NCI-H2107 treated with DMSO at 0.1 percent for 48 hours (cell line): ENCODE results near the gene GNPTG.
"Not testable (repeated sequence)": the region's sequence is repeated elsewhere in the genome, so short reads cannot be mapped to it uniquely, and the experiment has no call there.

Source experiments
- DNase-seq: peaks from one replicate; lab custom pipeline; 2025; ENCODE audit not compliant: unreplicated experiment; lab: John Stamatoyannopoulos, UW

GNPTG gene

DNA sequence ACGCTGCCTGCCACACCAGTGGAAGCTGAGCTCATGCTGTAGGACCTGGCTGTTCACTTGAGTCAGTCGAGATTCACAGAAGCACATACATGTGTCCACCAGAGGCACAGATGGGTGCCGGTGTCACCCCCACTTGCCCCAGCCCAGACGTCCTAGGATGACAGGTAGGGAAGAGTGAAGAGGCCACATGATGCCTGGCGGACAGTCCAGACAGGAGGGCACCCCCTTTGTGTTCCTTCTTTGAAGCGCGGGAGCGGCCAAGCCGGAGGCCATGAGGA lies 33.5 kb upstream of the GNPTG start:
- DNase-seq, result no peak

DNA sequence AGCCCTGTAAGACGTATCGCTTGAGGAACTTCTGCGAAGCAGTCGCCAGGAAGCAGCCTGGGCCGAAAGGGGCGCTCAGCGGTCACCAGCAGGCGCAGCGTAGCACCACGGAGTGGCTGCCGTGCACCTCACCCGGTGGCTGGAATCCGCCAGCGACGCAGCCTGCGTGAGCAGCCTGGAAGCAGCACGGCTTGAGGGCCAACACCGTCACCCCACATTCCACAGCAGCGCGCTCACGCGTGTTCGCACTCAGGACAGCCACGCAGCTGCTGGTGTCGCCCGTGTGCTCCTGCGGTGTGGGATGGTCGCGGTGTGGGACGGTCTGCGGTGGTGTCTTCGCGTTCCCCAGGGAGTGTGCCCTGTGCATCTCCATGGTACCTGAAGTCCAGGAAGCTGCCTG lies 32.7 kb upstream of the GNPTG start:
- no peak for DNase-seq

DNA sequence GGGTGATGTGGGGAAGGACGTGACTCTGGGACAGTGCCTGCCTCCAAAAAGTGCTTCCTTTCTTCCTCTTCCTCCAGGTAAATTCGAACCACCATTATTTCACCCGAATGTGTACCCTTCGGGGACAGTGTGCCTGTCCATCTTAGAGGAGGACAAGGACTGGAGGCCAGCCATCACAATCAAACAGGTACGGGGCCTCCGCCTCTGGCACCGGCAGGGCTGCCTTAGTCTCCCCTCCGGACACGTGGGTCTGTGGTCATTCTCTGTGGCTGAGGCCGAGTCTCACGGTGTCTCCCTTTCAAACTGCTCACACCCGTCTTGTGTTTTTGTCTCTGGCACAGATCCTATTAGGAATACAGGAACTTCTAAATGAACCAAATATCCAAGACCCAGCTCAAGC lies 31.6 kb upstream of the GNPTG start:
- DNase-seq, result no peak

DNA sequence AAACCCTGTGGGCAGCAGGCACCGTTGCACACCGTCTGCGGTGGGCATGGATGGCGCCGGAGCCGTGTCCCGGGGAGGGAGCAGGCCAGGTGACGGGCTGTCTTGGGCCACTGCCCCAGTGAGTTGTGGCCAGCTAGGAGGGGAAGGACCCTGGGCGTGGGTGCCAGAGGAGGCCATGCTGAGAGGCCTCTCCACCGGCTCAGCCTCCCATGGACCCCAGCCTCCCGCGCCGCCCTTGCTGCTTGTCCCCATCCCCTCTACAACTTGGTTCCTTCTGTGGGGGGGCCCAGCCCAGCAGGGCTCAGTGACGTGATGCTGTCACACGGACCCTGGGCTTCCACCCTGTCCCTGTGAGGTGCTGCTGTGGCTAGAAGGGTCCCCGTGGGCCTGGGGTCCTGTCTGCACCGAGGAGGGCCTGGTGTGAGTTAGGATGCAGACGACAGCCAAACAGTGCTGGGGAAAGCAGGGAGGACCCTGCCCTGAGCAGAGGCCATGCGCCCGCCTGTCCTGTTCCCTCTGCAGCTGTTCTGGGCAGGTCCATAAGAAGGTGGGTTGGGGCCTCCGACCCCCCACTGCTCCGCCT lies 31.0 kb upstream of the GNPTG start:
- DNase-seq, result no peak

DNA sequence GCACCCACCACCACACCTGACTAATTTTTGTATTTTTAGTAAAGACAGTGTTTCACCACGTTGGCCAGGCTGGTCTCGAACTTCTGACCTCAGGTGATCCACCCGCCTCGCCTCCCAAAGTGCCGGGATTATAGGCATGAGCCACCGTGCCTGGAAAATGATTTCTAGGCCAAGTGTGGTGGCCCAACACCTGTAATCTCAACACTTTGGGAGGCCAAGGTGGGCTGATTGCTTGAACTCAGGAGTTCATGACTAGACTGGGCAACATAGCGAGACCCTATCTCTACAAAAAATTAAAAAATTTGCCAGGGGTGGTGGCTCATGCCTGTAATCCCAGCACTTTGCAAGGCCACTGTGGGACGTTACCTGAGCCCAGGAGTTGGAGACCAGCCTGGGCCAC lies 29.3 kb upstream of the GNPTG start:
- no peak for DNase-seq

DNA sequence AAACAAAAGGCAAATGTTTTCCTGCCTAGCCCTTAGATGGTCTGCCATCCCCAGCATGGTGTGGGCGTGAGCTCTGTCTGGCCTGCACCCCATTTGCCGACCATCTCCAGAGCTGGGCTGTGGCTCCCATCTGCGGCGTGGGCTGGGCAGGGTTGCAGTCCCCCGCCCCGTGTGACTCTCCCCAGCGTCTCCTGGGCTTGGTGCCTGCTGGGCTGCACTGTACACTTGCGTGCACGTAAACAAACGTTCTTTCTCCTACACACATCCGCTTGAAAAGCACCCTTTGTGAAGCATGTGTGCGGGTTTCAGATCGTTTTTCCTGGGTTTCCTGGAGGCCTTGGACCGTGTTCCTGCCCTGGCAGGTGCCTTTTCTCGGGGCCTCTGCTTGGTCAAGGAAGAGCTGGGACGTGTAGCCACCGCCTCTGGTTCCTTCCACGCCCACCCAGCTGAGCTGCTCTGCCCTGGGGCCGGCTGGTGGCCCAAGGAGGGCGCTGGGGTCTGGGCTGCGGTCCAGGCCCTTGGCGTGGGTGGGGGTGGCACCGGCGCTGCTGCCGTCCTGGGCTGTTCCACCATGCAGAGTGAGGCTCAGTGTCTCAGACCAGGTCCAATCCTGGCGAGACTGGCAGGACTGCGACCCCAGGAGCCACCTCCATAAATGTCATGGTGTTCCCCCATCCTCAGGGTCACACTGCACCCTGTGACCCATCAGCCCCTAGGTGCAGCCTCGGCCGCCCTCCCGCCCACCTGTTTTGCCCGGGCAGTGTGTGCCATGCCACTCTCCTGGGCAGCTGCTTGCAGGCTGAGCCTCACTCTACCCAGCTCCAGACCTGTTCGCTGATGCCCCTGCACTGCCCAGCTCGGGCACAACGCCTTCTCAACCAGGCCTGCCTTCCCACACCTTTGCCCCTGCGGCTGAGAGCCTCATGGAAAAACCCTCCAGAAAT lies 28.2 kb upstream of the GNPTG start:
- DNase-seq, result no peak

DNA sequence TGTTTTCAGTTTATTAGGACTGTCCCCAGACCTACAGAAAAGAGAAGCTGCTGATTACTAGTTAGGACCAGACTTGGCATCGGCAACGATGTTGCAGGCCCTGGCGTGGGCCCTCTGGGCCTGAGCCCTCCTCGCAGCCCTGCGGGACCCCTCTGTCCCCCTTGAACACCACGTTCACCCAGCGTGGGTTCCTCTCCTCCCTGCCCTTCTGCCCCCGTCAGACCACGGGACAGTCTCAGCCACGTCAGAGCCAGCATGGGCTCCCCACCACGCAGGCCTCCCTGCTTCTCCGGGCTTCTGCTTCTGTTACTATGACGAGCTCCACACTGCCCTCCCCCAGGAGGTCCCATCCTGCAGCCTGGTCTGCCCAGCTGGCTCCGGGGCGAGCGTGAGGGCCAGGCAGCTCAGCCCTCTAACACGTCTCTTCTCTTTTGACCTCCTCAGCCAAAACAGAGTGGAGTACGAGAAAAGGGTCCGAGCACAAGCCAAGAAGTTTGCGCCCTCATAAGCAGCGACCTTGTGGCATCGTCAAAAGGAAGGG lies 27.4 kb upstream of the GNPTG start:
- no peak for DNase-seq

DNA sequence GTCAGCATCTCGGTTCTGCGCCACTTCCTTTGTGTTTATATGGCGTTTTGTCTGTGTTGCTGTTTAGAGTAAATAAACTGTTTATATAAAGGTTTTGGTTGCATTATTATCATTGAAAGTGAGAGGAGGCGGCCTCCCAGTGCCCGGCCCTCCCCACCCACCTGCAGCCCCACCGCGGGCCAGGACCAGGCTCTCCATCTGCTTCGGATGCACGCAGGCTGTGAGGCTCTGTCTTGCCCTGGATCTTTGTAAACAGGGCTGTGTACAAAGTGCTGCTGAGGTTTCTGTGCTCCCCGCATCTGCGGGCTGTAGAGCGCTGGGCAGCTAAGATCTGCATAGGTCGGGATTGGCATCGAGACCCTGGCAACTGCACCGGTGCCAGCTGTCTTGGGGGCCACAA lies 26.5 kb upstream of the GNPTG start:
- DNase-seq, result no peak

DNA sequence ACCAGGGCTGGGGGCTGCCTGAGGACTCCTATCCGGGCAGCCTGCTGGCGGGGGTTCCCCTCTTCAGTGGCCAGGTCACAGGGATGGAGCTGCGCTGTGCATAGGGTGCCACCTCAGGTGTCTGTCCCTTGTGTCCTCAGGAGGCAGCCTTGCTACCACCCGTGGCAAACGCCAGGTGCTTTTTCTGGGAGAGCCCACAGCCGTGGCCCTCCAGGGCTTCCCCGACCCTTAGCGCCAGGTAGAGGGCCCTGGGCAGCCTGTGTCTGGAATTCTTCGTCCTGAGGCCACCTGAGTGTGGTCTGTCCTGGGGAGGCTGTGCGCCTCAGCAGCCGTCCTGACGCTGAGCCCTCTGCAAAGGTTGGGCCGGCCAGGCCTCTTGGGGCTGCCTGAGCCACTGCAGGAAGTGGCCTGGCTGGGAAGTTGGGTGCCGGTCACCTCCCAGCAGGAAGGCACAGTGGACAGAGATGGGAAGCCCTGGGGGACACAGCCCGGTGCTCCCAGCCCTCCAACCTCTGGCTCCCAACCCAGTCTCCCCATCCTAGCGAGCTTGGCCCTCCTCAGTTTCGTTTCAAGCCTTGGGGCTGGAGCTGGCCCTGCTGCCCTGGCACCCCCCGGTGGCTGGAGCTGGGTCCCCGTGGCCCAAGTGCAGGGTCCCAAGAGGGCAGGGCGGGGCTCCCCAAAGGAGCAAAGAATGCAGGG lies 25.9 kb upstream of the GNPTG start:
- no peak for DNase-seq

DNA sequence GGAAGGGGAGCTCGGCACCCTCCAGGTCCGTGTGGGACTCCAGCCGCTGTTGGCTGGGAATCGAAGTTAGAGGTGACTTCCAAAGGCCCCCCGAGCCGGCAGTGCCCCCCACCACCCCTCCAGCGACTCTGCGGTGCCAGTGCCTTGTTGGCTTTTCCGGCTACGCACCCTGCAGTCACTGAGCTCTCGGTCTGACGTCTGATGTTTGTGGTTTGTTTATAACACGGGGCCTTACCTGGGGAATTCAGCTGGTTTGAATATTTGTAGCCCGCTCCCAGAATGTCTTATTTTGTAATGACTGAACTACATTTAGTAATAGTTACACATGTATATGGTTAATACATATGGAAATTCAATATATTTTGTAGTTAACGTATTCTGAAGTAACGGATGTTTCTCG lies 25.3 kb upstream of the GNPTG start:
- no peak for DNase-seq

DNA sequence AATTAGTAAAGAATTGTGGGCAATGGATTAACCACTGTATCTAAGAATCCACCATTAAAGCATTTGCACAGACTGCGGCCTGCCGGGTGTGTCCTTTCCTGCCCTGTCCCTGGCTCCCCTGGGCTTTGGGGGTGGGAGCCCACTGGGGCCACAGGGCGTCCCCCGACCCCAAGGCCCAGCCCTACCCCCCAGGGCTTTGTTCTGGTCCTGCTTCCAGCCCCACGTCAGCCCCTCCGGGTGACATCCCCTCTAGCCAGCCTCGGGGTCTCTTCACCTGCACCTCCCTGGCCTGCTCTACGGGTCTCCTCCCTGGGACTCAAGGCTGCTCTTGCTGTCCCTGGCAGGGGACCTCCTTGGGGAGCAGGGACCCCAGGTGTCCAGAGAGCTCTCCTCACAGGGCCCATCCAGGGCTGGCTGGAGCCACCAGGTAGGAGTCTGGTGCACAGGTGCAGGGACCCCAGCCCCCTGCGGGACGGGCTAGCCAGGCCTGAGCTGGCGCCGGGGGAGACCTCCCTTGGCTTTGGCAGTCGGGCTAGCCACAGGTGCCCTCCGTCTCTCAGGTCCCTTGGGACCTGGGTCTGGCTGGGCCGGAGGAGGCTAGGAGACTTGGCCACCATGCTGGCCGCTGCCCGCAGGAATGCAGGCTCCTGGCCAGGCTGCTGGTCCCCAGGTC lies 24.6 kb upstream of the GNPTG start:
- no peak for DNase-seq

DNA sequence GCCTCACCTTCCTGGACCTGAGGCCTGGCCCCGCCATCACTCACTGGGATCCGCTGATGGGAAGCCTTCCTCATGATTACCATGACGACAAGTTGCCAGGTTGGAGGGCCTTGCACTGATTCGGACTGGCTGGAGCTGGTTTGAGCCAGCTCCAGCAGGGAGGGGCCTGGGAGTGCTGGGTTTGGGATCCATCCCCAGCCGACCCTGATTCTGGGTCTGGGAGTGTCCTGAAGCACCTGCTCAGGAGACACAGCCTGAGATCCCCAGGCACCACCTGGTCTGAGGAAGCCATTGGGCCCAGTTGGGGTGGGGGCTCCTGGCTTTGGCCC lies 24.1 kb upstream of the GNPTG start:
- no peak for DNase-seq

DNA sequence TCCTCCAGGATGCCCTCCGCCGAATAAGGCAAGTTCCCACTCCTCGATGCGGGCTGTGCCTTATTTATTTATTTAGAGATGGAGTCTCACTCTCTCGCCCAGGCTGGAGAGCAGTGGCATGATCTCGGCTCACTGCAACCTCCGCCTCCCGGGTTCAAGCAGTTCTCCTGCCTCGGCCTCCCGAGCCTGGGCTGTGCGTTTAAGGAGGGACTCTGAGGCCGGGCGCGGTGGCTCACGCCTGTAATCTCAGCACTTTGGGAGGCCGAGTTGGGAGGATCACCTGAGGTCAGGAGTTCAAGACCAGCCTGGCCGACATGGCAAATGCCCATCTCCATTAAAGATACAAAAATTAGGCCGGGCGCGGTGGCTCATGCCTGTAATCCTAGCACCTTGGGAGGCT lies 23.6 kb upstream of the GNPTG start:
- not testable (repeated sequence) for DNase-seq

DNA sequence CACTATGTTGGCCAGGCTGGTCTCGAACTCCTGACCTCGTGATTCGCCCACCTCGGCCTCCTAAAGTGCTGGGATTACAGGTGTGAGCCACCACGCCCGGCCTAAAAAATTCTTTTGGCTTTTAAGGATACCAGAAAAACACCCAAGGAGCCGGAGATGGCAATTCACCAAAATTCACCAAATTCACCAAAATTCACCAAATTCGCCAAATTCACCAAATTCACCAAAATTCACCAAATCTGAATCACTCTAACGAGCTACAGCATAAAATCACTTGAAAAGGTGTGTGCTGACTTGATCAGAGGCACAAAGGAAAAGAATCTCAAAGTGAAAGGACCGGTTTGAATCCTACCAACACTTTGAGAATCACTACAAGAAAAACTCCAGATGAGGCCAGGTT lies 22.8 kb upstream of the GNPTG start:
- DNase-seq, result not testable (repeated sequence)

DNA sequence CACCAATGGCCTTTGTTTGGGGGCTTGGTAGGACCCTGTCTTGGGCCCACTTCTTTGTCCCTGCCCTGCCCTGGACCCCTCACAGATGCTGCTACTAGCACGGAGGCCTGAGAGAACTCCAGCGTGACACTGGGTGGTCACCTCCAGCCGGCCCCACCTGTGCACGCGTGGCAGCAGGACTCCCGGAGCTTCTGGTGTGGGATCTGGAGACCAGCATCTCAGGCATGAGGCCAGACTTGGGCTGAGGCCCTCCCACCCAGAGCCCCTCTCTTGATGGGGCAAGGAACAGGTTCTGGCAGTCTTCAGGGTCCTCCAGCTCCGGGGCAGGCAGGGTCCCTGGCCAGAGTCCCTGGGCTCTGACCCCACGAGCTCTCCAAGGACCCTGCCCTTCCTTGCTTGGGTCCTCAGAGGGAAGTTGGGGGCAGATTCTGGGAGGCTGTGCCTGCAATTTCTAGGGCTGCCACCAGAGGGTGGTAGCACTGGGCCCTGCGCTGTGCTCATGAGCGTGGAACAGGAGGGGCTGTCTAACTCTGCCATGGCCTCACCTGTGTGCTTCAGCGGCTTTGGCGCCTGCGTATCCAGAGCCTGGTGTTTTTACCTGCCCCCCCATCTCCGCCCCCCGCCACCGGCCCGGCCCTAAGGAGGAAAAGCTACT lies 21.3 kb upstream of the GNPTG start:
- DNase-seq, result no peak

DNA sequence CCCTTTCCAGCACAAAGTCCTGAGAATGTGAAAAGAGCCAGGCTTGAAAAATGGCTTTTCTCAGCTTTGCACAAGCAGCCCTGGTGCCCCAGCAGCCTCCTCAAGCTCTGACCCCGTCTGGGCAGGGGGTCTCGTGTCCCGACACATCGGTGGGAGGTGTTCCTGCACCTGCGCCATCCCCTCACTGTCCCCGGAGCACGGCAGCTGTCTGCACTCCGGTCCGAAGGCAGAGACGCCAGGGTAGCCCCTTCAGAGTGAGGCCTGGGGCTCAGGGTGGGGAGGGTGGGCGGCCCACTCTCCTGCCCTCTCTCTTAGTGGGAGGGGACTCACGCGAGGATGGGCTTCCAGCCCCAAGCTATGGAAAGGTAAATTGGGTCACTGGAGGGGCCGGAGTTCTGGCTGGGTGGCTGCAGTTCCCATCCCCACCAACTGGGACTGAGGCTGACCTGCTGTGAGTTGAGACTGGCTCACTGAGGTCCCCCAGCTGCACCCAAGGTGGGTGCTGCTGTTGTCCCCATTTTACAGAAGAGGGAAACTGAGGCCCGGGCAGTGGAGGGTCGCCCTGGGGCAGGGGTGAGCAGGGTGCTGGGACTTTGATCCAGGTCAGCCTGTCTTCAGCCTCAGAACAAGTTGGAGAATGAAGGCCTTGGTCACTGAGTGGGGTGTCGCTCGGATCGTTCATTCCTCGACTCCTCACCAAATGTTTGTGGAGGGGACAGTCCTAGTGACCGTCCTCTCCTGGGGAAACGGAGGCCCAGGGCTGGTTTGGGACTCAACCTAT lies 20.6 kb upstream of the GNPTG start:
- DNase-seq, result no peak

DNA sequence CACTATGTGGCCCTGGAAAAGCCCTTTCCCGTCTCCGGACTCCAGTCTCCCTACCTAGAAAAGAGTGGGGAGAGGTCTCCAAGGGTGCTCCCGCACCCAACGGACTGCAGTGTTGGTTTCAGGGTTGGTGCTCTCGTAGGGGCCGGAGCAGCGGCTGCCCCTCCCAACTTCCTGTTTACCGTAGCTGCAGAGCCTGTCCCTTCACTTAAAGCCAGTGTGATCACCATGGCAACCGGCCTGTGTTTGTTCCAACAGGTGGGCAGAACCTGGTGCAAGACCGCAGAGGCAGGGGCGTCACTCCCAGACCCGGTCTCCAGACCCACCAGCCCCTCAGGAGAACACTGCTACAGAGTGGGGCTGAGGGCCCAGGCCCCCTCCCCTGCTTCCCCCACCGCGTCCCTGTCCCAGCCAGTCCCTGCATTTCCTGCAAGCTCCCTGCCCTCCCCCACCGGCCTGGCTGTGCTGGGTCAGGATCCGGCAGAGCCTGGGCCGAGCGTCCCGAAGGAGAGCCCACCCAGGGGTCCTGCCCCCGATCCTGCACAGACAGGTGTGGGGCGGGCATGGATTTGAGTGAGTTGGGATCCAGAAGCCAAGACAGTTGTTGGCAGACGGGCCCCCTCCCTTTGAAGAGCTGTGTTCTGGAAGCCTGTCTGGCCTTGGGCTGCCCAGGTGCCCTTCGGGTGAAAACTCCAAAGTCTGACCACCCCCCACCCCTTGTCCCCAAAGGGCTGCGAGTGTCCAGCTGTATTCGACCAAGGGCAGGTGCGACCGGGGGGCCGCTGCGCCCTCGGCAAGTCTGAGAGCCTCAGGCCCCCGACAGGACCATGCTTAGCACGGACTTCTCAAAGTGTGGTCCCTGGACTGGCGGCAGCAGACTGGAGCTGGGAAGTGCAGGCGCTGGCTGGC lies 19.8 kb upstream of the GNPTG start:
- DNase-seq, result peak; percentile 30

DNA sequence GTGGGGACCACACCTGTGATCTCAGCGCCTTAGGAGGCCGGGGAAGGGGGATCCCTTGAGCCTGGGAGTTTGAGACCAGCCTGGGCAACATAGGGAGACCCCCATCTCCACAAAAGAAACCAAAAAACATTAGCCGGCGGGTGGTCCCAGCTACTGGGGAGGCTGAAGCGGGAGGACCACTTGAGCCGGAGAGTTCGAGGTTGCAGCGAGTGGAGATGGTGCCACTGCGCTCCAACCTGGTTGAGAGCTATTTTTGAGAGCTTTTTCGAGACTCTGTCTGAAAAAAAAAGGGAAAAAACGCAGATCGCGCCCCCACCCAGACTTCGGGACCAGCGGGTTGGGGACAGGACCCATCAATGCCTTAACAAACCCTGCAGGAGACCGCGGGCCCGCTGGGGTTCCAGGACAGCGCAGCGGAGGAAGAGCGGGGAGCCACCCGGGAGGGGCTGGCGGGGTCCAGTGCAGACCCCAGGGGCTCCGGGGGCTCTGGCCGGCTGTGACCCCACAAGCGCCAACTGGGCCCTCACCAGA lies 19.0 kb upstream of the GNPTG start:
- no peak for DNase-seq

DNA sequence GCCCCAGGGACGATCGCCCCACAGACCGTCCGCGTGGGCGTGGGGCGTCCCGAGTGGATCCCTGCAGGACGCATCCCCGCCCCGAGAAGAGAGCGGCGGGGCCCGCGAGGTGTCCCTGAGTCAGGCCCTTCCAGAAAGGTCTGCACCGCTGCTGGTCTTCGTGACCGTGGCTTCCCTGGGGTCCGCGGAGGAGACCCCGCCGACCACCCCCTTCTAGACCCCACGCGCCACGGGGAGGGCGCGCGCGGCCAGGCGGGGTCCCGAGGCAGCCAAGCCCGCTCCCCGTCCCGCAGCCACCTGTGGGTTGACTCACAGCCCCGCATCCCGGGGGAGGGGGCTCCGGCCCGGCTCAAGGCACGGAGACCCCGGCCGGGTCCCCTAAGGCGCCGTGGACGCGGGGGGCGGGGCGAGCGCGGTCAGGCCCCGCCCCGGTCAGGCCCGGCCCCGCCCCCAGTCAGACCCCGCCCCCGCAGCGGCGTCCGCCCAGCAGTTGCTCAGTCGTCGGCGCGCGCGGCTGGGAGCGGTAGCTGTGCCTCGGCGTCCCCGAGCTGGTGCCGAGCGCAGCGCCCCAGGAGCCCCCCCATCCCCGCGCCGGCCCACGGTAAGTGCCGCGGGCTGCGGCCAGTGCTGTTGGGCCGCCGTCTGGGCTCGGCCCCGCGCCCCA lies 18.4 kb upstream of the GNPTG start, which contains the start of gene BAIAP3:
TSS of gene BAIAP3 (plus strand) at position 497 of the 664 bp plus-strand sequence. CDS start 4,905 bp downstream, outside the sequence.
- no peak for DNase-seq
